ENCODE measurements around the gene ST7. TPM values are rescaled to one million over a fixed set of nuclear protein-coding genes. Genes with fewer than 3 reads are reported as not detected.

ST7 gene
- total RNA-seq, 1 donor from 2014 or later: 17.0 TPM

DNA sequence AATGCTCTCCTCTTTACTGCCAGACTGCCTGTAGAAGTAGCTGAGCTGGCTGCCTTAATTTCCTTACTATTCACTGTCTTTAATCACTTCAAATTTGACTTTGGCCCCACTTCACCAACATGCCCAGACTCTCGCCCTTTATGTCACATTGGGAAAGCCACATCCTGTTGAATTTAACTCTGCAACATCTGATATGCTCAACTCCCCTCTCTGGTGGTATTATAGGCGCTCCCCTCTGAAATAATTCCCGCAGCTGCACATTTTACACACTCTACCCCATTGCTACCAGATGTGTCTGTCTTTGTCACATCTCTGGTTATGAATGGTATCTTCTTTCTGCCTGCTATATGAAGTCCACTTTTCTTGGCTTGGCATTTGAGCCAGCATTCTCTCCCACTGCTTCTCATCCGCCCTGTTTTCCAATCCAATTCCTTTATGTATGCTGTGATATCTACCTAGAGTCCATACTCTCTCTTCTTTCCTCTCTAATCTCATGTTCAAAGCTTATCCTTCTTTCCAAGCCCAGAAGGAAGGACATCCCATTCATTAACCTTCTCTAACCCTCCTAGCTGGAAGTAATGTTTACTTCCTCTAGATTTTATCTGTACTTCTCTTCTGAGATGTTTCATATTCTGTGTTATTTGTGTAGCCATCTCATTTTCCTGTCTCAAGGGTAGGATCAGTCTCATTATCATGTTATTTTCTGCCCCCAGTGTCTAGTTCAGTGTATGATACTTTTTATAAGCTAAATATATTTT is 134.5 kb downstream of the ST7 start:
- Histone ChIP-seq H3K36me3 (ENCODE audit: control insufficient read depth, insufficient read depth, low read length) (no peaks in the 10 kb centered on the region), H3K27me3 (ENCODE audit: control insufficient read depth, insufficient read depth, low read length) (no peaks in the 10 kb centered on the region), H3K4me3 (ENCODE audit: low read depth, low read length) (no peak overlapping the region)
- no peak for DNase-seq (ENCODE audit: low read depth)
- TF ChIP-seq, protein P1, sequence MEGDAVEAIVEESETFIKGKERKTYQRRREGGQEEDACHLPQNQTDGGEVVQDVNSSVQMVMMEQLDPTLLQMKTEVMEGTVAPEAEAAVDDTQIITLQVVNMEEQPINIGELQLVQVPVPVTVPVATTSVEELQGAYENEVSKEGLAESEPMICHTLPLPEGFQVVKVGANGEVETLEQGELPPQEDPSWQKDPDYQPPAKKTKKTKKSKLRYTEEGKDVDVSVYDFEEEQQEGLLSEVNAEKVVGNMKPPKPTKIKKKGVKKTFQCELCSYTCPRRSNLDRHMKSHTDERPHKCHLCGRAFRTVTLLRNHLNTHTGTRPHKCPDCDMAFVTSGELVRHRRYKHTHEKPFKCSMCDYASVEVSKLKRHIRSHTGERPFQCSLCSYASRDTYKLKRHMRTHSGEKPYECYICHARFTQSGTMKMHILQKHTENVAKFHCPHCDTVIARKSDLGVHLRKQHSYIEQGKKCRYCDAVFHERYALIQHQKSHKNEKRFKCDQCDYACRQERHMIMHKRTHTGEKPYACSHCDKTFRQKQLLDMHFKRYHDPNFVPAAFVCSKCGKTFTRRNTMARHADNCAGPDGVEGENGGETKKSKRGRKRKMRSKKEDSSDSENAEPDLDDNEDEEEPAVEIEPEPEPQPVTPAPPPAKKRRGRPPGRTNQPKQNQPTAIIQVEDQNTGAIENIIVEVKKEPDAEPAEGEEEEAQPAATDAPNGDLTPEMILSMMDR (IDR thresholded peaks at IDR 0.05; ENCODE audit: insufficient read depth, low read length, poor library complexity, severe bottlenecking): no peak

DNA sequence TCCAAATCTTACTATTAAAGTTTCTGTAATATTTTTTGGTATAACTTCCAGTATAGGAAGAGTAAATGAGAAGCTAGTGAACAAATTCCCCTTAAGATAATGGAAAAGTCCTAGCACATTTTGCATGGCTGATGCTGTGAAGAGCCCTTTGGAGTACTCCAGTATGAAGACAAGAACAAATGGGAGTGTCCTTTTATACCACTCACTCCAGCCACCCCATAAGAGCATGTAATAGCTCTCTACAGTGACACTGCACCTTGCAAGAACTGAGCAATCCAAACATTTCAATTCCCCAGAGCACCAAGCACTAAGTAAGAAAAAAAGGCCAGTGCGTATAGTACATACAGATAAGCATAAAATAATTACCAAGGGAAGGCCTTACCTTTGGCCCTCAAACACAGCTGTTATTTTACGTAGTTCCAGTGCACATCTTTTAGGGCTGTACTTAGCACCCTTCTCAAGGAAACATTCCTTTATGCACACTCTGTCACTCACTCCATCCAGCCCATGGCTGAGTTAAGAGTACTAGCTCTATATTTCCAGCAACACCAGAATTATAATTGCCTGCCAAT is 135.4 kb downstream of the ST7 start:
- H3K4me3 ChIP-seq (ENCODE audit: low read depth, low read length): no peak overlapping the region
- no peak for DNase-seq (ENCODE audit: low read depth)
- no peaks in the 10 kb centered on the region for H3K27me3 ChIP-seq (ENCODE audit: control insufficient read depth, insufficient read depth, low read length)
- no peaks in the 10 kb centered on the region for H3K36me3 ChIP-seq (ENCODE audit: control insufficient read depth, insufficient read depth, low read length)
- TF ChIP-seq, protein P1 (IDR thresholded peaks at IDR 0.05; ENCODE audit: insufficient read depth, low read length, poor library complexity, severe bottlenecking): no peak

DNA sequence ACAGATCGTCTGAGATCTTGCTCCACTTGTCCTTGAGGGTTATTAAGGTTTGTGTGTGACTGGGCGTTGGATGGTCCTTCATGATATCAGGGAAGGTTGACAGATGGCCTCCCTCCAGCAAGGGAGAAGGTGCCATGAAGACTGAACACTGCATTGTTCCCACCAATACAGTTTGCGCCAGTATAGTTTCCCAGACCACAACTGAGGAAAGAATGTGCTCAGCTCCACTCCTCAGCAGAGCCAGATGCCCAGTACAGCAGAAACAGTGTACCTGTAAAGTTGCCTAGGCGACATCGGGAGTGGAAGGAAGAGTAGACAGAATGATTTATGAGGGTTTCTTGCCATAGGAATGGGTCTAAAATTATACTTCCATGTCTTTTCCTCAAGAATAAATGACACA is 137.5 kb downstream of the ST7 start:
- H3K36me3 ChIP-seq (ENCODE audit: control insufficient read depth, insufficient read depth, low read length): no peaks in the 10 kb centered on the region
- DNase-seq (ENCODE audit: low read depth): no peak
- no peak overlapping the region for H3K4me3 ChIP-seq (ENCODE audit: low read depth, low read length)

DNA sequence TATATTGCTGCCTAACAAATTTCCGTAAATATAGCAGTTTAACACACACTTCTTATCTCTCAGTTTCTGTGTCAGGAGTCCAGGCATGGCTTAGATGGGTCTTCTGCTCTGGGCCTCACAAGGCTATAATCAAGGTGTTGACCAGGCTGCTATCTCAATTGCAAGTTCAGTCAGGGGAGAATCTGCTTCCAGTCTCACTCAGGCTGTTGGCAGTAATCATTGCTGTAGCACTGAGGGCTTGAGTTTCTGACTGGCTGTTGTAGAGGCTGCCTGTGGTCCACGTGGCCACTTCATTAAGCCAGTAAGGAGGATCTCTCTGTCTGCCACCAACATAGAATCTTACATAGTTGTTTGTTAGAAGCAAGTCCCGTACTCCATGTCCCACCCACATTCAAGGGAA is 138.4 kb downstream of the ST7 start:
- DNase-seq (ENCODE audit: low read depth): no peak
- TF ChIP-seq, protein P1 (IDR thresholded peaks at IDR 0.05; ENCODE audit: insufficient read depth, low read length, poor library complexity, severe bottlenecking): no peak
- Histone ChIP-seq H3K36me3 (ENCODE audit: control insufficient read depth, insufficient read depth, low read length) (no peaks in the 10 kb centered on the region), H3K4me3 (ENCODE audit: low read depth, low read length) (no peak overlapping the region), H3K27me3 (ENCODE audit: control insufficient read depth, insufficient read depth, low read length) (no peaks in the 10 kb centered on the region)

More for the DNA sequence above, 137.5 kb downstream of the ST7 start:
- H3K27me3 ChIP-seq (ENCODE audit: control insufficient read depth, insufficient read depth, low read length): no peaks in the 10 kb centered on the region
- TF ChIP-seq, protein P1 (IDR thresholded peaks at IDR 0.05; ENCODE audit: insufficient read depth, low read length, poor library complexity, severe bottlenecking): no peak

DNA sequence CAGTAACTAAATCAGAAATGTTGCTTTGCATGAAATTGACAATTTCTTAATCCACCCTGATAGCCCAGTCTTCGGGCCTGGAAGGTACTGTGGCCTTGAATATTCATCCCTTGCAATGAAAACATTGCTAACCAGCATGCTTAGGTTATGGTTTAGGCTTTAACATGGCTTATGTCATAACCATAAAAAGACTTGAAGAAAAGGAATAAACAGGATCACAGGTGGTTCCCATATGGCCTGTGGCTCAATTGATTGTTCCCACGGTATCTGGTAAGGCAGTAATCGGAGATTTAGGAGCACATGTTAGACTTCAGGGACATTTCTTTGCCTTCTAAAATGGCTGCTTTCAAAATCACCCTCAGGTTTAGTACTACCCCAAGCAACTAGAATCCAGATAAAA is 139.5 kb downstream of the ST7 start:
- DNase-seq (ENCODE audit: low read depth): no peak
- H3K27me3 ChIP-seq (ENCODE audit: control insufficient read depth, insufficient read depth, low read length): no peaks in the 10 kb centered on the region
- no peak overlapping the region for H3K4me3 ChIP-seq (ENCODE audit: low read depth, low read length)
- TF ChIP-seq, protein P1 (IDR thresholded peaks at IDR 0.05; ENCODE audit: insufficient read depth, low read length, poor library complexity, severe bottlenecking): no peak
- H3K36me3 ChIP-seq (ENCODE audit: control insufficient read depth, insufficient read depth, low read length): no peaks in the 10 kb centered on the region

All from kidney epithelial cell (primary cell).